ENCODE results near the gene MLPH. TPM values are rescaled to one million over a fixed set of nuclear protein-coding genes. Genes with fewer than 3 reads are reported as not detected.
A peak's percentile ranks its signal among the peaks of the same experiment; 100 is the strongest.

Gene MLPH
- total and polyA plus RNA-seq, 2 of the 4 experiments (the other 2 are of a cell fraction): 13.8 to 21.6 TPM

DNA sequence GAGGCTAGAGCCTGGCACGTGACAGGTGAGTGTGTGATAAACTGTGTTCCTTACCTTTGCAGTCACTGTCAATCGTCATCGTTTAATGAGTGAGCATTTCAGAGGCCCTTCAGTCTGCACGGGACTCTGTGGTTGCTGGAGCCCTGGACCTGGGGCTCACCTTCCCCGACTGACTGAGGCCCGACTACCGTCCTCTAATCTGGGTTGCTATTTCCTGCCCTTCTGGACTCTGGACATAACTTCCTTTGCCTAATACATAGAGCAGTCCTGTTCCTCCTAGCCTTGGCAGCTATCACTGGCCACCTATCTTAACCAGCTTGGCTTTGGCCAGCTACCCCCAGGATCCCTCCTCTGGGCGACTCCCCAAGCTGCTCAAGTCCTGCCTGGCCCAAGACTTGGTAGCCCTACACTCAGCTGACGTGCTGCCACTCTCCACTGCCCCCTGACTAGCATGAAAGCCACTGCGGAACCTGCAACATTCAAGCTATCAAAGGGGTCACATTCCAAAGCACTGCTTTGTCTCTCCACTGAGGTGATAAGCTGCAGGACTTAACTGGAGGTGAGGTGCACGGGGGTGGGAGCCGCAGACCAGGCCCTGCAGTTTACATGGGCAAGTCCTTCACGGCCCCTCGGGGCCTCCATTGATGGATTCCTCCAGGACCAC lies 114.5 kb downstream of the MLPH start:
- intact Hi-C loops (cut with micrococcal nuclease): loop anchor here (5.0 kb wide), 1 partner anchor 141 kb away; no protein-coding TSS in a partner anchor
- H3K4me1 ChIP-seq (ENCODE audit: control insufficient read depth, insufficient read depth, low read length): peaks cover 7% of the 10 kb centered on the region
- 0 out of 2 replicates have a peak overlapping the region, but pooled peaks have one; percentile 62 for H2AK5ac ChIP-seq (ENCODE audit: low read depth, low read length)
- no peaks in the 10 kb centered on the region for H3K27me3 ChIP-seq (ENCODE audit: control insufficient read depth, insufficient read depth, low read length)
- dilution Hi-C loops (cut with HindIII; ENCODE audit: low sequenced_read_pairs, unreplicated experiment): no loop called here
- H3K79me1 ChIP-seq (ENCODE audit: low read depth in 1 of 2, low read length in 2 of 2): no peaks in the 10 kb centered on the region
- peaks cover 9% of the 10 kb centered on the region; the same call in 1 of the 2 replicates for H3K9me1 ChIP-seq (ENCODE audit: insufficient read depth, low read length)
- H3K9ac ChIP-seq (ENCODE audit: low read depth, low read length): no peak overlapping the region
- H2AK9ac ChIP-seq (replicated peaks; ENCODE audit: low read depth, low read length, poor library complexity): no peak overlapping the region
- H4K20me1 ChIP-seq (ENCODE audit: insufficient read depth, low read length): no peaks in the 10 kb centered on the region
- TF ChIP-seq MAZ (IDR thresholded peaks at IDR 0.05; ENCODE audit: borderline replicate concordance, low read depth, low read length): no peak
- TF ChIP-seq, protein P1, sequence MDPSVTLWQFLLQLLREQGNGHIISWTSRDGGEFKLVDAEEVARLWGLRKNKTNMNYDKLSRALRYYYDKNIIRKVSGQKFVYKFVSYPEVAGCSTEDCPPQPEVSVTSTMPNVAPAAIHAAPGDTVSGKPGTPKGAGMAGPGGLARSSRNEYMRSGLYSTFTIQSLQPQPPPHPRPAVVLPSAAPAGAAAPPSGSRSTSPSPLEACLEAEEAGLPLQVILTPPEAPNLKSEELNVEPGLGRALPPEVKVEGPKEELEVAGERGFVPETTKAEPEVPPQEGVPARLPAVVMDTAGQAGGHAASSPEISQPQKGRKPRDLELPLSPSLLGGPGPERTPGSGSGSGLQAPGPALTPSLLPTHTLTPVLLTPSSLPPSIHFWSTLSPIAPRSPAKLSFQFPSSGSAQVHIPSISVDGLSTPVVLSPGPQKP (IDR thresholded peaks at IDR 0.05; ENCODE audit: borderline replicate concordance, low read depth, low read length): no peak
- TF ChIP-seq RAD21 (IDR thresholded peaks at IDR 0.05; ENCODE audit: low read length): no peak
- TF ChIP-seq, protein P2, sequence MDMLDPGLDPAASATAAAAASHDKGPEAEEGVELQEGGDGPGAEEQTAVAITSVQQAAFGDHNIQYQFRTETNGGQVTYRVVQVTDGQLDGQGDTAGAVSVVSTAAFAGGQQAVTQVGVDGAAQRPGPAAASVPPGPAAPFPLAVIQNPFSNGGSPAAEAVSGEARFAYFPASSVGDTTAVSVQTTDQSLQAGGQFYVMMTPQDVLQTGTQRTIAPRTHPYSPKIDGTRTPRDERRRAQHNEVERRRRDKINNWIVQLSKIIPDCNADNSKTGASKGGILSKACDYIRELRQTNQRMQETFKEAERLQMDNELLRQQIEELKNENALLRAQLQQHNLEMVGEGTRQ (IDR thresholded peaks at IDR 0.05; ENCODE audit: low read depth, low read length): no peak
- no peak for TF ChIP-seq POLR2A (IDR thresholded peaks at IDR 0.05; ENCODE audit: low read depth, low read length)
- TF ChIP-seq FOS (IDR thresholded peaks at IDR 0.05; ENCODE audit: low read depth, low read length): no peak
- TF ChIP-seq, protein P3, sequence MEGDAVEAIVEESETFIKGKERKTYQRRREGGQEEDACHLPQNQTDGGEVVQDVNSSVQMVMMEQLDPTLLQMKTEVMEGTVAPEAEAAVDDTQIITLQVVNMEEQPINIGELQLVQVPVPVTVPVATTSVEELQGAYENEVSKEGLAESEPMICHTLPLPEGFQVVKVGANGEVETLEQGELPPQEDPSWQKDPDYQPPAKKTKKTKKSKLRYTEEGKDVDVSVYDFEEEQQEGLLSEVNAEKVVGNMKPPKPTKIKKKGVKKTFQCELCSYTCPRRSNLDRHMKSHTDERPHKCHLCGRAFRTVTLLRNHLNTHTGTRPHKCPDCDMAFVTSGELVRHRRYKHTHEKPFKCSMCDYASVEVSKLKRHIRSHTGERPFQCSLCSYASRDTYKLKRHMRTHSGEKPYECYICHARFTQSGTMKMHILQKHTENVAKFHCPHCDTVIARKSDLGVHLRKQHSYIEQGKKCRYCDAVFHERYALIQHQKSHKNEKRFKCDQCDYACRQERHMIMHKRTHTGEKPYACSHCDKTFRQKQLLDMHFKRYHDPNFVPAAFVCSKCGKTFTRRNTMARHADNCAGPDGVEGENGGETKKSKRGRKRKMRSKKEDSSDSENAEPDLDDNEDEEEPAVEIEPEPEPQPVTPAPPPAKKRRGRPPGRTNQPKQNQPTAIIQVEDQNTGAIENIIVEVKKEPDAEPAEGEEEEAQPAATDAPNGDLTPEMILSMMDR (conservative IDR thresholded peaks at IDR 0.05; ENCODE audit: low read depth, low read length): no peak
- no peak for TF ChIP-seq RFX5 (IDR thresholded peaks at IDR 0.05; ENCODE audit: low read depth, low read length)
- no peak for TF ChIP-seq CHD1 (IDR thresholded peaks at IDR 0.05; ENCODE audit: low read depth, low read length)
- TF ChIP-seq BHLHE40 (IDR thresholded peaks at IDR 0.05; ENCODE audit: low read depth, low read length): no peak
- TF ChIP-seq SMC3 (IDR thresholded peaks at IDR 0.05; ENCODE audit: low read depth, low read length): no peak
- no peak for TF ChIP-seq NFE2L2 (IDR thresholded peaks at IDR 0.05; ENCODE audit: low read depth, low read length)
- TF ChIP-seq CEBPB (IDR thresholded peaks at IDR 0.05; ENCODE audit: low read depth, low read length): no peak
- BruUV-seq (replicated peaks): no TSS peak
- no peak overlapping the region for H4K5ac ChIP-seq (ENCODE audit: low read depth, low read length)
- H2BK15ac ChIP-seq (ENCODE audit: low read depth, low read length): no peak overlapping the region
- POLR2A ChIA-PET (ENCODE audit: unreplicated experiment): no interaction called here
- no peak overlapping the region for H4K91ac ChIP-seq (ENCODE audit: insufficient read depth, low read depth, low read length)
- no peak overlapping the region for H3K4me2 ChIP-seq (ENCODE audit: low read depth, low read length)
- no peak overlapping the region for H3K27ac ChIP-seq (ENCODE audit: insufficient read depth, low read length)
- H3K4me3 ChIP-seq (ENCODE audit: insufficient read depth, low read depth, low read length): no peak overlapping the region
- H3K14ac ChIP-seq (replicated peaks; ENCODE audit: low read depth, low read length): no peak overlapping the region
- H3K4ac ChIP-seq (ENCODE audit: low read depth, low read length): peak overlapping the region; percentile 13; the same call in 1 of the 2 replicates
- no peak overlapping the region for H2BK5ac ChIP-seq (ENCODE audit: low read depth, low read length, poor library complexity, severe bottlenecking)
- no peak overlapping the region for H3K23ac ChIP-seq (ENCODE audit: low read depth, low read length)
- H2AFZ ChIP-seq (replicated peaks; ENCODE audit: low read length, poor library complexity): peak overlapping the region; percentile 7
- no peaks in the 10 kb centered on the region for H3K36me3 ChIP-seq (ENCODE audit: control insufficient read depth, insufficient read depth, low read length)
- no peak overlapping the region for H3K56ac ChIP-seq (ENCODE audit: extremely low read depth, insufficient read depth, low read length)
- H3K18ac ChIP-seq (ENCODE audit: low read depth, low read length): no peak overlapping the region
- no peak overlapping the region for H4K8ac ChIP-seq (ENCODE audit: low read depth in 2 of 2, low read length in 2 of 2)
- CTCF ChIA-PET: interaction anchor here (0.6 to 2.1 kb wide), 3 partner anchors 12 to 20 kb away, joined by 3 to 7 read pairs (median 4); no protein-coding TSS in a partner anchor
- DNase-seq: no peak
- in situ Hi-C loops (cut with MboI; ENCODE audit: low sequenced_read_pairs): no loop called here
- no peaks in the 10 kb centered on the region for H3K9me3 ChIP-seq (ENCODE audit: control insufficient read depth, insufficient read depth, low read length)
- no peak overlapping the region for H2BK120ac ChIP-seq (ENCODE audit: low read depth, low read length)
- no peak overlapping the region; the same call in 1 of the 2 replicates for H2BK20ac ChIP-seq (ENCODE audit: low read depth, low read length)
- WGBS, 2 experiments (ENCODE audit: extremely low coverage in 2 of 2, insufficient read length in 1 of 2): 90% methylated on average over 2 of the region's 14 CpGs; no CpG with 5 or more reads in 1 of the 2 experiments
- no peak for ATAC-seq (ENCODE audit: low read depth)

All from IMR-90 (cell line).